ENCODE data around the gene UBXN2A. TPM values are rescaled to one million over a fixed set of nuclear protein-coding genes. Genes with fewer than 3 reads are reported as not detected.

Gene UBXN2A
- total and polyA plus RNA-seq, 10 of the 15 experiments (the other 5 are each of a cell fraction or from before 2014, with no cell fraction given): 3.7 to 23.5 (median 14.6) TPM

DNA sequence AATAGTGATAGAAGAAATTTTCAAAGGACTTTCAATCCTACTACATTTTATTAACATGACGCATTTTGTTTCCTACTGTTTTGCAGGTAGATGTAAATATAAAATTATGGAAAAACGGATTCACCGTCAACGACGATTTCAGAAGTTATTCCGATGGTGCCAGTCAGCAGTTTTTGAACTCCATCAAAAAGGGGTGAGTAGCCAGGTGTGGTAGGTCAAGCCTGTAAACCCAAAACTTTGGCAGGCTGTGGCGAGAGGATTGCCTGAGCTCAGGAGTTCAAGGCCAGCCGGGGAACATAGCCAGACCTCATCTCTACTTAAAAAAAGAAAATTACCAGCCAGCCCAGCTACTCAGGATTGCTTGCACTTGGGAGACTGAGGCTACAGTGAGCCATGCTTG, 36.6 kb downstream of the UBXN2A start (continued):
- TF ChIP-seq, protein P1, sequence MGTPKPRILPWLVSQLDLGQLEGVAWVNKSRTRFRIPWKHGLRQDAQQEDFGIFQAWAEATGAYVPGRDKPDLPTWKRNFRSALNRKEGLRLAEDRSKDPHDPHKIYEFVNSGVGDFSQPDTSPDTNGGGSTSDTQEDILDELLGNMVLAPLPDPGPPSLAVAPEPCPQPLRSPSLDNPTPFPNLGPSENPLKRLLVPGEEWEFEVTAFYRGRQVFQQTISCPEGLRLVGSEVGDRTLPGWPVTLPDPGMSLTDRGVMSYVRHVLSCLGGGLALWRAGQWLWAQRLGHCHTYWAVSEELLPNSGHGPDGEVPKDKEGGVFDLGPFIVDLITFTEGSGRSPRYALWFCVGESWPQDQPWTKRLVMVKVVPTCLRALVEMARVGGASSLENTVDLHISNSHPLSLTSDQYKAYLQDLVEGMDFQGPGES (IDR thresholded peaks at IDR 0.05): no peak
- TF ChIP-seq STAT3 (IDR thresholded peaks at IDR 0.05; ENCODE audit: low read depth, low read length): no peak
- no peak for TF ChIP-seq NRF1 (conservative IDR thresholded peaks at IDR 0.05; ENCODE audit: low read depth, low read length)
- TF ChIP-seq BRCA1 (IDR thresholded peaks at IDR 0.05; ENCODE audit: low read depth, low read length): no peak
- no peak for TF ChIP-seq ATF7 (IDR thresholded peaks at IDR 0.05; ENCODE audit: low read depth)
- no peak for TF ChIP-seq MYC (IDR thresholded peaks at IDR 0.05; ENCODE audit: insufficient read depth, insufficient read length, insufficient replicate concordance, low read length, severe bottlenecking)
- no peak for TF ChIP-seq ZNF384 (IDR thresholded peaks at IDR 0.05; ENCODE audit: borderline replicate concordance, low read depth, low read length)
- no peak for TF ChIP-seq NFIC (IDR thresholded peaks at IDR 0.05; ENCODE audit: low read depth, low read length)
- no peak for TF ChIP-seq WRNIP1 (IDR thresholded peaks at IDR 0.05; ENCODE audit: borderline replicate concordance, low read depth, low read length)
- TF ChIP-seq, protein P2, sequence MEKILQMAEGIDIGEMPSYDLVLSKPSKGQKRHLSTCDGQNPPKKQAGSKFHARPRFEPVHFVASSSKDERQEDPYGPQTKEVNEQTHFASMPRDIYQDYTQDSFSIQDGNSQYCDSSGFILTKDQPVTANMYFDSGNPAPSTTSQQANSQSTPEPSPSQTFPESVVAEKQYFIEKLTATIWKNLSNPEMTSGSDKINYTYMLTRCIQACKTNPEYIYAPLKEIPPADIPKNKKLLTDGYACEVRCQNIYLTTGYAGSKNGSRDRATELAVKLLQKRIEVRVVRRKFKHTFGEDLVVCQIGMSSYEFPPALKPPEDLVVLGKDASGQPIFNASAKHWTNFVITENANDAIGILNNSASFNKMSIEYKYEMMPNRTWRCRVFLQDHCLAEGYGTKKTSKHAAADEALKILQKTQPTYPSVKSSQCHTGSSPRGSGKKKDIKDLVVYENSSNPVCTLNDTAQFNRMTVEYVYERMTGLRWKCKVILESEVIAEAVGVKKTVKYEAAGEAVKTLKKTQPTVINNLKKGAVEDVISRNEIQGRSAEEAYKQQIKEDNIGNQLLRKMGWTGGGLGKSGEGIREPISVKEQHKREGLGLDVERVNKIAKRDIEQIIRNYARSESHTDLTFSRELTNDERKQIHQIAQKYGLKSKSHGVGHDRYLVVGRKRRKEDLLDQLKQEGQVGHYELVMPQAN (conservative IDR thresholded peaks at IDR 0.05): no peak
- TF ChIP-seq, protein P3, sequence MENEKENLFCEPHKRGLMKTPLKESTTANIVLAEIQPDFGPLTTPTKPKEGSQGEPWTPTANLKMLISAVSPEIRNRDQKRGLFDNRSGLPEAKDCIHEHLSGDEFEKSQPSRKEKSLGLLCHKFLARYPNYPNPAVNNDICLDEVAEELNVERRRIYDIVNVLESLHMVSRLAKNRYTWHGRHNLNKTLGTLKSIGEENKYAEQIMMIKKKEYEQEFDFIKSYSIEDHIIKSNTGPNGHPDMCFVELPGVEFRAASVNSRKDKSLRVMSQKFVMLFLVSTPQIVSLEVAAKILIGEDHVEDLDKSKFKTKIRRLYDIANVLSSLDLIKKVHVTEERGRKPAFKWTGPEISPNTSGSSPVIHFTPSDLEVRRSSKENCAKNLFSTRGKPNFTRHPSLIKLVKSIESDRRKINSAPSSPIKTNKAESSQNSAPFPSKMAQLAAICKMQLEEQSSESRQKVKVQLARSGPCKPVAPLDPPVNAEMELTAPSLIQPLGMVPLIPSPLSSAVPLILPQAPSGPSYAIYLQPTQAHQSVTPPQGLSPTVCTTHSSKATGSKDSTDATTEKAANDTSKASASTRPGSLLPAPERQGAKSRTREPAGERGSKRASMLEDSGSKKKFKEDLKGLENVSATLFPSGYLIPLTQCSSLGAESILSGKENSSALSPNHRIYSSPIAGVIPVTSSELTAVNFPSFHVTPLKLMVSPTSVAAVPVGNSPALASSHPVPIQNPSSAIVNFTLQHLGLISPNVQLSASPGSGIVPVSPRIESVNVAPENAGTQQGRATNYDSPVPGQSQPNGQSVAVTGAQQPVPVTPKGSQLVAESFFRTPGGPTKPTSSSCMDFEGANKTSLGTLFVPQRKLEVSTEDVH (IDR thresholded peaks at IDR 0.05; ENCODE audit: low read depth, partially characterized antibody): no peak
